Body of pancreas (tissue), 4 donors: ENCODE measurements around the gene ZCCHC7.

Experiments used
- POLR2A ChIP-seq, 3 donors: fragments of 450-650 bp; IDR thresholded peaks; one replicate each; pipeline ENCODE4 v1.6.1; 2016; ENCODE audit warnings: antibody characterized with exemption in 3 of 3, mild to moderate bottlenecking in 2 of 3
- TF ChIP-seq, protein P1 (sequence below), 7 experiments: fragments of 450-650 bp in 4 of 7; fragments of 200-600 bp in 3 of 7; sonication (generic) in 3 of 7; IDR thresholded peaks; one replicate each; pipeline ENCODE4 v1.5.1; 2016 to 2019; ENCODE audit warnings: antibody characterized with exemption in 7 of 7

DNA sequence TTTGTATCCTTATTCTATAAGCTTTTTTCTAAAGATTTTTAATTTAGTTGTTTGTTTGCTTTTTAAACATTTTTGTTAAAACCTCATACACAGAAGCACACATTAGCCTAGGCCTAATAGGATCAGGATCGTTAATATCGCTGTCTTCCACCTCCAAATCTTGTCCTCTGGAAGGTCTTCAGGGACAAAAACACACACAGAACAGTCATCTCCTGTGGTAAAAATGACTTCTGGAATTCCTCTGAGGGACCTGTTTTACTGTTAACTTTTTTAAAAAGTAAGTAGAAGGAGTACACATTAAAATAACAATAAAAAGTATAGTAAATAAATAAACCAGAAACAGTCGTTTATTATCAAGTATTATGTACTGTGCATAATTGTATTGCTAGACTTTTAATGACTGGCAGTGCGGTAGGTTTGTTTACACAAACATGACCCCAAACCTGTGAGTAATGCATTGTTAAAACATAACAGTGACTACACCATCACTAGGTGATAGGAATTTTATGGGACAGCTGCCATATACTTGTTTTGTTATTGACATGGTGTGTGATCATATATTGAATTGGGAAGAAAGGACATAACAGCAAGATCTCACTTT lies 109.6 kb downstream of the ZCCHC7 start:
- TF ChIP-seq, protein P1, sequence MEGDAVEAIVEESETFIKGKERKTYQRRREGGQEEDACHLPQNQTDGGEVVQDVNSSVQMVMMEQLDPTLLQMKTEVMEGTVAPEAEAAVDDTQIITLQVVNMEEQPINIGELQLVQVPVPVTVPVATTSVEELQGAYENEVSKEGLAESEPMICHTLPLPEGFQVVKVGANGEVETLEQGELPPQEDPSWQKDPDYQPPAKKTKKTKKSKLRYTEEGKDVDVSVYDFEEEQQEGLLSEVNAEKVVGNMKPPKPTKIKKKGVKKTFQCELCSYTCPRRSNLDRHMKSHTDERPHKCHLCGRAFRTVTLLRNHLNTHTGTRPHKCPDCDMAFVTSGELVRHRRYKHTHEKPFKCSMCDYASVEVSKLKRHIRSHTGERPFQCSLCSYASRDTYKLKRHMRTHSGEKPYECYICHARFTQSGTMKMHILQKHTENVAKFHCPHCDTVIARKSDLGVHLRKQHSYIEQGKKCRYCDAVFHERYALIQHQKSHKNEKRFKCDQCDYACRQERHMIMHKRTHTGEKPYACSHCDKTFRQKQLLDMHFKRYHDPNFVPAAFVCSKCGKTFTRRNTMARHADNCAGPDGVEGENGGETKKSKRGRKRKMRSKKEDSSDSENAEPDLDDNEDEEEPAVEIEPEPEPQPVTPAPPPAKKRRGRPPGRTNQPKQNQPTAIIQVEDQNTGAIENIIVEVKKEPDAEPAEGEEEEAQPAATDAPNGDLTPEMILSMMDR (IDR thresholded peaks at IDR 0.05) = no peak
- TF ChIP-seq POLR2A (IDR thresholded peaks at IDR 0.05) = no peak
